CD4-positive, alpha-beta memory T cell (primary cell): ENCODE data around the gene ALDH1B1. TPM values are rescaled to one million over a fixed set of nuclear protein-coding genes. Genes with fewer than 3 reads are reported as not detected.
A peak's percentile ranks its signal among the peaks of the same experiment; 100 is the strongest.

Source experiments
- CTCF ChIA-PET: fragments of 350-600 bp; sonication (Branson Sonifier 250); formaldehyde crosslinking; loops from one replicate; lab custom pipeline; 2021; ENCODE audit warnings: inconsistent platforms; ENCODE audit not compliant: partially characterized antibody; lab: Charles Lee
- POLR2A ChIA-PET: fragments of 350-600 bp; sonication (Branson Sonifier 250); formaldehyde crosslinking; loops from one replicate; lab custom pipeline; 2021; ENCODE audit not compliant: partially characterized antibody; lab: Charles Lee
- DNase-seq, 5 donors: peaks; one replicate each; pipeline versions ENCODE4 v3.0.0 to v3.0.0-alpha.2; 2020 to 2022; ENCODE audit warnings: mixed read lengths in 1 of 5
- H3K27ac ChIP-seq: one replicate; pipeline ENCODE4 v1.7.0; 2013; ENCODE audit warnings: low read depth, low read length
- H3K27me3 ChIP-seq: 2 replicates; pipeline ENCODE4 v1.7.0; 2013; ENCODE audit warnings: mild to moderate bottlenecking, low read length, moderate library complexity; ENCODE audit not compliant: insufficient read depth
- H3K36me3 ChIP-seq: 2 replicates; pipeline ENCODE4 v1.7.0; 2013; ENCODE audit warnings: mild to moderate bottlenecking, low read length, moderate library complexity; ENCODE audit not compliant: insufficient read depth
- H3K4me1 ChIP-seq: 2 replicates; pipeline ENCODE4 v1.7.0; 2013; ENCODE audit warnings: mild to moderate bottlenecking, low read length, moderate library complexity; ENCODE audit not compliant: insufficient read depth
- H3K4me3 ChIP-seq, 2 donors: one replicate each; pipeline ENCODE4 v1.7.0; 2013; ENCODE audit warnings: low read length in 2 of 2, mild to moderate bottlenecking in 1 of 2
- H3K9me3 ChIP-seq, 2 donors: one replicate each; pipeline ENCODE4 v1.7.0; 2013; ENCODE audit warnings: low read length in 2 of 2, control low read depth in 1 of 2; ENCODE audit not compliant: control insufficient read depth in 1 of 2
- H3K27ac Mint-ChIP-seq, 7 donors: one replicate each; pipeline ENCODE4 v1.8.0; 2020 to 2021; ENCODE audit warnings: mixed read lengths in 7 of 7, mild to moderate bottlenecking in 6 of 7, inconsistent platforms in 3 of 7, moderate library complexity in 3 of 7
- H3K27me3 Mint-ChIP-seq, 2 donors: one replicate each; pipeline ENCODE4 v1.8.0; 2020 to 2021; ENCODE audit warnings: mixed read lengths in 2 of 2
- H3K36me3 Mint-ChIP-seq, 2 donors: one replicate each; pipeline ENCODE4 v1.8.0; 2020 to 2021; ENCODE audit warnings: mixed read lengths in 2 of 2, inconsistent platforms in 1 of 2, mild to moderate bottlenecking in 1 of 2
- H3K4me1 Mint-ChIP-seq, 4 donors: one replicate each; pipeline ENCODE4 v1.8.0; 2020 to 2021; ENCODE audit warnings: mixed read lengths in 4 of 4, mild to moderate bottlenecking in 1 of 4
- H3K4me3 Mint-ChIP-seq, 8 donors: one replicate each; pipeline ENCODE4 v1.8.0; 2020 to 2021; ENCODE audit warnings: mixed read lengths in 8 of 8, mild to moderate bottlenecking in 7 of 8, moderate library complexity in 6 of 8, inconsistent platforms in 3 of 8
- H3K9me3 Mint-ChIP-seq, 8 donors: one replicate each; pipeline ENCODE4 v1.8.0; 2020 to 2021; ENCODE audit warnings: mixed read lengths in 8 of 8, mild to moderate bottlenecking in 5 of 8, inconsistent platforms in 3 of 8, moderate library complexity in 1 of 8
- intact Hi-C: fragments of 100-400 bp; cut with micrococcal nuclease; formaldehyde crosslinking; loops from one replicate; pipeline ENCODE4 v1.15.1; 2023
- polyA plus RNA-seq, 2 donors: library from polyadenylated mRNA; unstranded; fragments of 300-500 nt; fragmentation: Illumina TruSeq; gene quantifications; one replicate each; pipeline ENCODE4 v1.2.3, GENCODE V29; 2021
- total RNA-seq, 2 experiments: library from RNA; stranded (reverse); gene quantifications; one replicate each; pipeline ENCODE4 v1.2.3, GENCODE V29; 2021

ALDH1B1 gene
- total and polyA plus RNA-seq, 4 experiments from 2014 or later = 3.6 to 10.5 (median 7.3) TPM

DNA sequence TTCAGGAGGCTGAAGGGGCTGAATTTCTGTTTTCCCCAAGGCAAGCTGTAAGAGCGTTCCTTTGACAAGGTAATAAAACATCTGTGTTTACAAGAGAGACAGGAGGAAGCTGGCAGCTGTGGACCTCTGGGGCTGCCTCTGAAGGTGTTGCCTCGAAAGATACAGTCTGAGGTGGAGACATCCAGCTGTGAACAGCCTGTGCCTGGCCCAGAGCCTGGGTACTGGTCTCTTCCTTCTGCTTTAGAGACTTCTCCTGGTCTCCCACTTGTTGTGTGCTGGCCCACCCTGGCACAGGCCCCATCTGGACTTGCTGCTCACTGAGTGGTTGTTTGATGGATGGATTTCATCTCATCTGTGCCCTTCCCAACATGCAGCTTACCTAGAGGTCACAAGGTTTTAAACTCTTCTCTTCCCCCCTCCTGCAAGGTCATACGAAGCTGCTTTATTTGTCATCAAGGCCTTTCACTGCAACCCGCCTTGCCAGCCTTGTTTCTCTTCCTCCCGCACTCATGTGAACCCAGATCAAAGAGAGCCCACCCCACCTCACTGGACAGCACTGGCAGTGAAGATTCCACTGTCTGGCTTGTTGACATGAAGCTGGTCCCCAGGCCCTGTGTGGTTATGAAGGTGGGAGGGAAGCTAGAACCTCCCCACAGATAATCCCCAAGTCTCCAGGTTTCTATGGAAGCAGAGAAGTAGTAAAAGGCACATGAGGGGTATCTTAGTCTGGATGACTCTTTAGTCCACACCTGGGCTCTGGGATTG is 35.0 kb upstream of the ALDH1B1 start:
- Histone ChIP-seq H3K27me3 (no peaks in the 10 kb centered on the region), H3K4me1 (no peaks in the 10 kb centered on the region), H3K27ac (no peak overlapping the region), H3K9me3 (no peaks in the 10 kb centered on the region), H3K36me3 (no peaks in the 10 kb centered on the region), H3K4me3 (no peak overlapping the region)
- Mint-ChIP-seq H3K36me3 (no peaks in the 10 kb centered on the region), H3K4me1 (no peaks in the 10 kb centered on the region), H3K4me3 (no peak overlapping the region), H3K27me3 (no peaks in the 10 kb centered on the region), H3K9me3 (no peaks in the 10 kb centered on the region), H3K27ac (peak overlapping the region in 1 of 7 donors; percentile 0)
- no peak for DNase-seq
- ChIA-PET CTCF (interaction anchor here (0.6 kb wide), 1 partner anchor 1727 kb away, joined by 4 read pairs; no protein-coding TSS in a partner anchor), POLR2A (no interaction called here)
- intact Hi-C loops = no loop called here

DNA sequence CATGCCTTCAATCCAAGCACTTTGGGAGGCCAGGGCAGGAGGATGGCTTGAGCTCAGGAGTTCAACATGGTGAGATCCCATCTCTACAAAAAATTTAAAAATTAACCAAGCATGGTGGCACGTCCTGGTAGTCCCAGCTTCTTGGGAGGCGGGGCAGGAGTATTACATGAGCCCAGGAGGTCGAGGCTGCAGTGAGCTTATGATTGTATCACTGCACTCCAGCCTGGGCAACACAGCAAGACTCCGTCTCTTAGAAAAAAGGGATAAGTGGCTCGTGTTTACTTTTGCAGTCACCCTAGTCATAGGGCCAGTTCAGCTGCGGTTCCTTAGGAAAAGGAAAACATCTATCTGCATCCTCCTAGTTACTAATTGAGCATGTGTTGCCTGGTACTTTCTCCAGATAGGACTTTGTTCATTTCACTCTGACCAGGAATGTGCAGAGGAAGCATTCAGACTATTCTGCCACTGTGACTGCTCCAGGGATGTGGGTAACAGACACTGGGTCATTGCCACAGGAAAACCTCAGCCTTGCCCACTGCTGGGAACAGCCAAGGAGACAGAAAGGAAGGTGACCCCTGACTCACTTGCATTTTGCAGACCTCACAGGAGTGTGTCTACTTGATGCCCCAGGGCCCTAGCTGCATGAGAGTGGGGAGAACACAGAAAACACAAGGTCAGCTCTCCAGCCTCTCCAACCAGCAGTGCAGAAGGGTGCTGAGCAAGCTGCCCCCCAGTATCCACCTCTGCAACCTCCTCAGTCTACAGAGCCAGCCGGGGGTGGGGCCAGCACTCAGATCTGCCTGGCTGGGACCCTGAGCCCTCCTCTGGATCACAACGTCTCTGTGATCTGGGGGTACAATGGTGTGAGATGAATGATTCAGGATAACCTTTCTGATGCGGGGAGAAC is 33.9 kb upstream of the ALDH1B1 start:
- H3K9me3 ChIP-seq = no peaks in the 10 kb centered on the region
- DNase-seq = no peak
- Mint-ChIP-seq H3K27me3 (peaks cover 1 to 4% of the 10 kb centered on the region in 2 donors), H3K9me3 (no peaks in the 10 kb centered on the region), H3K27ac (peak overlapping the region in 1 of 7 donors; percentile 57), H3K4me3 (no peak overlapping the region), H3K36me3 (no peaks in the 10 kb centered on the region), H3K4me1 (peaks cover 2 to 6% (median 4%) of the 10 kb centered on the region in 4 donors)
- H3K4me3 ChIP-seq = no peak overlapping the region
- H3K27ac ChIP-seq = no peak overlapping the region
- H3K36me3 ChIP-seq = no peaks in the 10 kb centered on the region
- POLR2A ChIA-PET = no interaction called here
- CTCF ChIA-PET = no interaction called here
- H3K4me1 ChIP-seq = no peaks in the 10 kb centered on the region
- intact Hi-C loops = no loop called here
- H3K27me3 ChIP-seq = no peaks in the 10 kb centered on the region

DNA sequence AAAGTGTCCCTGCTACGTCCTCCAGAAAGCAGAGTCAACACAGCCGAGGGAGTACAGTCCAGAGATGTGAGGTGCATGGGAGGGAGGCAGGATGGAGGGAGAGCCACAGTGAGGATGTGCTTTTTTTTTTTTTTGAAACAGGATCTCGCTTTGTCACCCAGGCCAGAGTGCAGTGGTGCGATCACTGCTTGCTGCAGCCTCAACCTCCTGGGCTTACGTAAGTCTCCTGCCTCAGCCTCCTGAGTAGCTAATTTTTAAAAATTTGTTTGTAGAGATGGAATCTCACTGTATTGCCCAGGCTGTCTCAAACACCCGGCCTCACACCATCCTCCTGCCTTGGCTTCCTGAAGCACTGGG is 33.2 kb upstream of the ALDH1B1 start:
- ChIA-PET CTCF (no interaction called here), POLR2A (no interaction called here)
- intact Hi-C loops = no loop called here
- Histone ChIP-seq H3K9me3 (no peaks in the 10 kb centered on the region), H3K36me3 (no peaks in the 10 kb centered on the region), H3K4me1 (no peaks in the 10 kb centered on the region), H3K27me3 (no peaks in the 10 kb centered on the region), H3K4me3 (no peak overlapping the region), H3K27ac (no peak overlapping the region)
- Mint-ChIP-seq H3K36me3 (no peaks in the 10 kb centered on the region), H3K4me1 (peaks cover 2 to 6% (median 4%) of the 10 kb centered on the region in 4 donors), H3K27ac (peak overlapping the region in 1 of 7 donors; percentile 57), H3K9me3 (no peaks in the 10 kb centered on the region), H3K27me3 (peaks cover 1 to 4% of the 10 kb centered on the region in 2 donors), H3K4me3 (no peak overlapping the region)
- DNase-seq = no peak

DNA sequence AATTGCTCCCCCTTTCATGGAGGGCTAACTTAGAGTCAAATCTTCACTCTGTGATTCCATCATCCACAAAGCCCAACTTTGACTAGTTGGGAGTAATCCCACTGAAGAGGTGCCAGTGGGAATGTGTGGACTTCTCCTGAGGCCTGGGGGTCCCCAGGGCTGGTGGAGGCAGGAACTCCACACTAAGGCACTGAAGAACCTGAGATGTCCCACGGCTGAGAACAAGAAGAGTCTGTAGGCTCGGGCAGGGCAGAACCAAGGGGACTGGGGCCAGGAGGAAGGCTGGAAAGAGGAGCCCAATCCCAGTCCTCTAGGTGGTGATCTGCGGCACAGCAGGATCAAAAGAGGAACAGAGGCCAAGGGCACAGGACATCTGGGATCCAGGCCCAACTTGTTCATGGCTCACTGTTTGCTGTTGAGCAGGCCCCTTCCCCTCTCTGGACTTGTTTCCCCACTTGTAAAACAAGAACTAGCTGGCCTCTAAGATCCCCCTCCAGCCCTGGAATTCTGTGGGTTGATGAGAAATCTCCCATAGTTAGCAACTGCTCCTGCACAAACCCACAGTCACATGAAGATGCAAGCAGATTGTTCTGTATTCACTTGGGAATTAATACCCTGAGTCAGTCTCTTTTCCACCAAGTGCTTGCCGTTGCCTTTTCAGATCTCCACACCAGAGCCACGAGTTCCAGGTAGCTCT is 32.7 kb upstream of the ALDH1B1 start:
- DNase-seq = no peak
- Histone ChIP-seq H3K27me3 (no peaks in the 10 kb centered on the region), H3K4me3 (no peak overlapping the region), H3K4me1 (no peaks in the 10 kb centered on the region), H3K27ac (no peak overlapping the region), H3K36me3 (no peaks in the 10 kb centered on the region), H3K9me3 (no peaks in the 10 kb centered on the region)
- Mint-ChIP-seq H3K27me3 (peaks cover 1 to 4% of the 10 kb centered on the region in 2 donors), H3K9me3 (no peaks in the 10 kb centered on the region), H3K4me1 (peaks cover 2 to 6% (median 4%) of the 10 kb centered on the region in 4 donors), H3K36me3 (no peaks in the 10 kb centered on the region), H3K4me3 (no peak overlapping the region), H3K27ac (no peak overlapping the region)
- intact Hi-C loops = no loop called here
- ChIA-PET POLR2A (no interaction called here), CTCF (no interaction called here)

DNA sequence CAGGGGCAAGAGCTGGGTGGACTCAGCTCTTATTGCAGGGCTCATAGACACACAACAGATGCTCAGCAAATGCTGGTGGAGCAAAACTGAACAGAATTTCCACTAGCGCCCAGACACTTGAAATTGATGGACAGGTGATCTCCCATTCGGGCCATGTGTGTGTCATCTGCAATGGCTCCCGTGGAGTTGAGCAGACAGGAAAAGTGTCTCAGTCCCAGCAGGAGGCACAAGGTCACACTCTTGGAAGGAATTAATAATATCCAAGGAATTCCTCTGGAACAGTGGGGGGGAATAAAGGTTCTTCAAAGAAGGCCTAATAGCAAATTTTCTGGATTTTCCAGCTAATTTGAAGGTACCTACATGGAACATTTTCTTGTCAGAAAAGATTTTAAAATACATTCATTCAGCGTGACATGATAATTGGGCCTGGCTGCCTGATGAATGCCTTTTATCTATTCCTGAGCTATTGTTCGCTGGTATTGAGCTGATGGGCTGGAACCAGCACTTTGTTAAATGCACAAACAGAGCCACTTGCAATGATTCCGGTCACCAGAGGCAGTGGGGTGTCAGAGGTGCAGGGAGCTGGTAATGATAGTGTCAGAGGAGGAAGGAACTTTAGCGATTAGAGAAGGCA is 31.5 kb upstream of the ALDH1B1 start:
- intact Hi-C loops = no loop called here
- no peaks in the 10 kb centered on the region for H3K36me3 ChIP-seq
- DNase-seq = no peak
- H3K27me3 ChIP-seq = no peaks in the 10 kb centered on the region
- H3K36me3 Mint-ChIP-seq = no peaks in the 10 kb centered on the region
- H3K27ac Mint-ChIP-seq = no peak overlapping the region
- H3K4me1 Mint-ChIP-seq = peaks cover 2 to 6% (median 4%) of the 10 kb centered on the region in 4 donors
- H3K4me3 ChIP-seq = no peak overlapping the region
- ChIA-PET POLR2A (no interaction called here), CTCF (interaction anchor here (1.5 kb wide), 1 partner anchor 273 kb away, joined by 4 read pairs; no protein-coding TSS in a partner anchor)
- no peaks in the 10 kb centered on the region for H3K9me3 Mint-ChIP-seq
- peaks cover 1 to 4% of the 10 kb centered on the region in 2 donors for H3K27me3 Mint-ChIP-seq
- no peak overlapping the region for H3K4me3 Mint-ChIP-seq
- no peaks in the 10 kb centered on the region for H3K9me3 ChIP-seq
- no peaks in the 10 kb centered on the region for H3K4me1 ChIP-seq
- no peak overlapping the region for H3K27ac ChIP-seq

DNA sequence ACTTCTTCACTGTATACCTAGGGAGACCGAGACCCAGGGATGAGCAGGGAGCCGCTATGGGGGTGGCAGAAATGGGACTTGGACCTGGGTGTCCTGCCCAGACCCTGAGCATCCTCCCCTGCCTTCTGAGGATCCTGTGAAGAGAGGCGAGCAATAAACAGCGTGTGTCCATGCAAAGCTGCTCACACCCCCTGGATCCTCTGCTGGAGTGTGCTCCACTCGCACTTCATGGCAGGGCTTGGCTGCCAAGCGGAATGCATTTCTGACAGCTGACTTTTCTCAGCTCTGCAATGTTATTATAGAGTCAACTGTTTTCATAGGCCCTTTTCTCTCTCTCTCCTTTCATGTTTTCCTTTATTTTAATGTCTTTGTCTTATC is 31.0 kb upstream of the ALDH1B1 start:
- Histone ChIP-seq H3K4me3 (no peak overlapping the region), H3K27me3 (no peaks in the 10 kb centered on the region), H3K36me3 (no peaks in the 10 kb centered on the region), H3K9me3 (no peaks in the 10 kb centered on the region), H3K27ac (no peak overlapping the region), H3K4me1 (no peaks in the 10 kb centered on the region)
- ChIA-PET POLR2A (no interaction called here), CTCF (interaction anchor here (1.5 kb wide), 1 partner anchor 274 kb away, joined by 4 read pairs; no protein-coding TSS in a partner anchor)
- Mint-ChIP-seq H3K9me3 (no peaks in the 10 kb centered on the region), H3K4me3 (no peak overlapping the region), H3K36me3 (no peaks in the 10 kb centered on the region), H3K27me3 (peaks cover 1 to 4% of the 10 kb centered on the region in 2 donors), H3K4me1 (peaks cover 2 to 6% (median 4%) of the 10 kb centered on the region in 4 donors), H3K27ac (no peak overlapping the region)
- intact Hi-C loops = no loop called here
- DNase-seq = no peak
